Measurements from ENCODE around the gene EML4. TPM values are rescaled to one million over a fixed set of nuclear protein-coding genes. Genes with fewer than 3 reads are reported as not detected.

EML4 gene
- polyA plus RNA-seq, 1 experiment, result 19.1 TPM

DNA sequence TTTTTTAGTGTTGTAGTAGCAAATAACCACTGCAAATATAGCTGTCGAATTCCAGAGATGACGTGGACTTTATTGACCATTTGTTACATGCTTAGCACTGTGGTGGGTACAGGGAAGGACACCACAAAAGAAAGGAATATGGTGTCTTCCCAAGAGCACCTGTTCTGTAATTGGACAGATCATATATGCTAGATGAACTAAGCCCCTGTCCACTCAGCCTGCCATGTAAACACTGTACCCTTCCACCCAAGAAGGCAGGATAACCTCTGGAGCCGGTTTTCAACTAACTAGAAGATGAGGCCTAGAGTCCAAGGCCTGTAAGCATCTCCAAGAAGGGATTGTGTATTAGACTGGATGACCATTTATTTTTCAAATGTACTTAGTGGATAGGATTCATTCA lies 147.8 kb downstream of the EML4 start:
- TF ChIP-seq, protein P1, sequence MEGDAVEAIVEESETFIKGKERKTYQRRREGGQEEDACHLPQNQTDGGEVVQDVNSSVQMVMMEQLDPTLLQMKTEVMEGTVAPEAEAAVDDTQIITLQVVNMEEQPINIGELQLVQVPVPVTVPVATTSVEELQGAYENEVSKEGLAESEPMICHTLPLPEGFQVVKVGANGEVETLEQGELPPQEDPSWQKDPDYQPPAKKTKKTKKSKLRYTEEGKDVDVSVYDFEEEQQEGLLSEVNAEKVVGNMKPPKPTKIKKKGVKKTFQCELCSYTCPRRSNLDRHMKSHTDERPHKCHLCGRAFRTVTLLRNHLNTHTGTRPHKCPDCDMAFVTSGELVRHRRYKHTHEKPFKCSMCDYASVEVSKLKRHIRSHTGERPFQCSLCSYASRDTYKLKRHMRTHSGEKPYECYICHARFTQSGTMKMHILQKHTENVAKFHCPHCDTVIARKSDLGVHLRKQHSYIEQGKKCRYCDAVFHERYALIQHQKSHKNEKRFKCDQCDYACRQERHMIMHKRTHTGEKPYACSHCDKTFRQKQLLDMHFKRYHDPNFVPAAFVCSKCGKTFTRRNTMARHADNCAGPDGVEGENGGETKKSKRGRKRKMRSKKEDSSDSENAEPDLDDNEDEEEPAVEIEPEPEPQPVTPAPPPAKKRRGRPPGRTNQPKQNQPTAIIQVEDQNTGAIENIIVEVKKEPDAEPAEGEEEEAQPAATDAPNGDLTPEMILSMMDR (IDR thresholded peaks at IDR 0.05; ENCODE audit: insufficient read depth, low read depth, low read length), result no peak
- POLR2A ChIA-PET, result no interaction called here
- CTCF ChIA-PET, result interaction anchor here (1.1 to 1.5 kb wide), 2 partner anchors 134 to 221 kb away, joined by 3 to 4 read pairs; no protein-coding TSS in a partner anchor

DNA sequence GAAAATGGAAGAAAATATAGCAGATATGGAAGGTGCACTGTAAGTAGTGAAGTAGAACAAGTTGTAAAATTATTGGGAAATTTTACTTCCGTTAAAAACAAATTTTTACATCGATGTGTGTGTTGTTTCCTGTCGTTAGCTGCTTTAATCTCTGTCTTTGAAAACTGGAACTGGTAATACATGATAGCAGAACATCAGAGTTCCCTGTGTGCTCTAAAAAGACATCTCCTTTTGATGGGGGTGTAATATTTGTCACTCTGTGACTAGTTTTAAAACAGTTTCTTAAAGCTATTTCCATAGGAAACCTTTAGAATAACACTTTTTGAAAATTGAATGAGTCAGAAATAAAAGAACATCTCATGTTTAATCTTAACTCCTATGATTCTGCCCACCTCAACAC lies 148.3 kb downstream of the EML4 start:
- Histone ChIP-seq H3K27me3 (ENCODE audit: control insufficient read depth, insufficient read depth, low read length) (no peaks in the 10 kb centered on the region), H3K4me3 (ENCODE audit: low read depth, low read length) (no peak overlapping the region), H3K36me3 (ENCODE audit: control insufficient read depth, insufficient read depth, low read length) (0 out of 2 replicates have a peak, but pooled peaks cover 3% of the 10 kb centered on the region)
- POLR2A ChIA-PET, result no interaction called here
- DNase-seq (ENCODE audit: low read depth), result no peak
- TF ChIP-seq, protein P1 (IDR thresholded peaks at IDR 0.05; ENCODE audit: insufficient read depth, low read depth, low read length), result no peak
- CTCF ChIA-PET, result no interaction called here

More for the DNA sequence above, 147.8 kb downstream of the EML4 start:
- 0 out of 2 replicates have a peak, but pooled peaks cover 3% of the 10 kb centered on the region for H3K36me3 ChIP-seq (ENCODE audit: control insufficient read depth, insufficient read depth, low read length)
- H3K27me3 ChIP-seq (ENCODE audit: control insufficient read depth, insufficient read depth, low read length), result no peaks in the 10 kb centered on the region
- H3K4me3 ChIP-seq (ENCODE audit: low read depth, low read length), result no peak overlapping the region
- DNase-seq (ENCODE audit: low read depth), result no peak

DNA sequence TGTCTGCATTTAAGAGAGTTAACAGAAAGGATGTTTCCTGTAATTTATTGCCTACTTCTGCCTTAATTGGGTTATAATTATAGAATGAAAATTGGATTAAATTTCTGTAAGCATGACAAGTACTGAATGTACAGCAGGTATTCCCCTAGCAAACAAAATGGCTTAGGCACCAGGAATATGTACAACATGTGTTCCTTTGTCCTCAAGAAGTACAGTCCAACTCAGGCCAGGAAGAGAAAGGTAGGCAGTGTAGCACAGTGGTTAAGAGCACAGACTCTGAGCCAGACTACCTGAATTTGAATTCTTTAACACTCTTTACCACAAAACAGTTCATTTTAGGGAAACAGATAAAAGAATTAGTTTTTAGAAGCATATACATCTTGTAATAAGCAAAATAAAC lies 148.8 kb downstream of the EML4 start:
- H3K4me3 ChIP-seq (ENCODE audit: low read depth, low read length), result no peak overlapping the region
- POLR2A ChIA-PET, result no interaction called here
- H3K27me3 ChIP-seq (ENCODE audit: control insufficient read depth, insufficient read depth, low read length), result no peaks in the 10 kb centered on the region
- TF ChIP-seq, protein P1 (IDR thresholded peaks at IDR 0.05; ENCODE audit: insufficient read depth, low read depth, low read length), result no peak
- CTCF ChIA-PET, result no interaction called here
- H3K36me3 ChIP-seq (ENCODE audit: control insufficient read depth, insufficient read depth, low read length), result 0 out of 2 replicates have a peak, but pooled peaks cover 3% of the 10 kb centered on the region
- no peak for DNase-seq (ENCODE audit: low read depth)

DNA sequence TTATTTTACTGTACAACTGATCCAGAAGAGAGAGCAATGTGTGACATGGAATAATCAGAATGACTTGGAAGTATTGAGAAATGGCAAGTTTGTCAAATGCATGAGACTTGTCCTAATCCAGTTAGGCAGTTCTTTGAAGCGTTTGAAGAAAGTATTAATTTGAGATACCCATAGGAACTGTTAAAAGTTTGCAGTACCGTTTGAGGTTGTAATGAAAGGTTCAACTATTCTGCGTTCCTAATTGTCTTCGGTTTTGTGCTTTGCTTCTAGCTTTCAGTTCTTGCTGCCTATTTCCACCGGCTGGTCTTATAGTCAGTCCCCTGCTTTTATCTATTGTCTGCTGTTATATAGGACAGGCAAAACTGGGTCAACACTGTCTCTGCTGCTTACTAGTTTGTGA lies 150.1 kb downstream of the EML4 start:
- TF ChIP-seq, protein P1 (IDR thresholded peaks at IDR 0.05; ENCODE audit: insufficient read depth, low read depth, low read length), result no peak
- POLR2A ChIA-PET, result no interaction called here
- DNase-seq (ENCODE audit: low read depth), result no peak

DNA sequence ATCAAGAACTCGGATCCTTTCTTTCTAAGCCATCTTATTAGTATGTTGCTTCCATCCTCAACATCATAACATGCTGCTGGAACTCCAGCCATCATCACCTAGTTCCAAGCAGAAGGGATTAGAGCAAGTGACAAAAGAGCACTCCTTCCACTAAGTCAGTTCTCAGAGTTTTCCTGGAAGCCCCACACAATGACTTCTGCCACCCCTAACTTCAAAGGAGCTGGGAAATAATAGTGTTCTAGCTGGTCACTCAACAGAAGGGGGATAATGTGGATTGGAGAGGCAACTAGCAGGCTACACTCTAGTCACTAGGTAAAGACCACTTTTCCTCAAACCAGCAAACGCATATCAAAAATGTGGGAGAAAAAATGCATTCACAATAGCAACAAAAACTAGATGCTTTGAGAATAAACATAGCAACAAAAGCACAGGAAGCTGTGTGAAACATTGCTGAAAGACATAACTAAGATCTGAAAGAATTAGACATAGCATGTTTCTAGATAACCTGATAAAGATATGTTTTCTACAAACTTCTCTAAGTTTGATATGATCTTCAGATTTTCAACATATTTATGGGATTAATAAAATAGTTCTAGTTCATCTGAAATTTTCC lies 152.4 kb downstream of the EML4 start:
- ChIA-PET CTCF (no interaction called here), POLR2A (no interaction called here)

More for the DNA sequence above, 150.1 kb downstream of the EML4 start:
- 0 out of 2 replicates have a peak, but pooled peaks cover 3% of the 10 kb centered on the region for H3K36me3 ChIP-seq (ENCODE audit: control insufficient read depth, insufficient read depth, low read length)
- H3K27me3 ChIP-seq (ENCODE audit: control insufficient read depth, insufficient read depth, low read length), result no peaks in the 10 kb centered on the region
- H3K4me3 ChIP-seq (ENCODE audit: low read depth, low read length), result no peak overlapping the region
- CTCF ChIA-PET, result no interaction called here

More for the DNA sequence above, 152.4 kb downstream of the EML4 start:
- TF ChIP-seq, protein P1 (IDR thresholded peaks at IDR 0.05; ENCODE audit: insufficient read depth, low read depth, low read length), result no peak
- H3K4me3 ChIP-seq (ENCODE audit: low read depth, low read length), result no peak overlapping the region
- H3K27me3 ChIP-seq (ENCODE audit: control insufficient read depth, insufficient read depth, low read length), result no peaks in the 10 kb centered on the region
- no peak for DNase-seq (ENCODE audit: low read depth)
- H3K36me3 ChIP-seq (ENCODE audit: control insufficient read depth, insufficient read depth, low read length), result 0 out of 2 replicates have a peak, but pooled peaks cover 3% of the 10 kb centered on the region

Measured in BJ (cell line).